Fibroblast of peridontal ligament (primary cell): ENCODE measurements around the gene RRP1.
A peak's percentile ranks its signal among the peaks of the same experiment; 100 is the strongest.
"Not testable (repeated sequence)": the region's sequence is repeated elsewhere in the genome, so short reads cannot be mapped to it uniquely, and the experiment has no call there.

Experiments
- DNase-seq: peaks from one replicate; pipeline ENCODE4 v3.0.0-alpha.2; 2010; ENCODE audit errors: extremely low read depth

The RRP1 gene

GRCh38 chr21:43816611-43817071 is 27.3 kb downstream of the RRP1 start:
- no peak for DNase-seq

GRCh38 chr21:43817157-43818086 is 28.0 kb downstream of the RRP1 start:
- DNase-seq = no peak

GRCh38 chr21:43818685-43819084 is 29.3 kb downstream of the RRP1 start:
- no peak for DNase-seq

- no peak for DNase-seq
Measured at GRCh38 chr21:43819511-43820405, 30.4 kb downstream of the RRP1 start.

- DNase-seq = no peak
Measured at GRCh38 chr21:43820466-43820865, 31.1 kb downstream of the RRP1 start.

GRCh38 chr21:43822166-43822565 is 32.8 kb downstream of the RRP1 start:
- DNase-seq = not testable (repeated sequence)

GRCh38 chr21:43822741-43823140 is 33.4 kb downstream of the RRP1 start:
- DNase-seq = not testable (repeated sequence)

GRCh38 chr21:43824333-43825241 is 35.2 kb downstream of the RRP1 start:
- DNase-seq = peak; percentile 51

GRCh38 chr21:43825242-43825935 is 36.0 kb downstream of the RRP1 start:
- no peak for DNase-seq

- no peak for DNase-seq
Measured at GRCh38 chr21:43825936-43826622, 36.7 kb downstream of the RRP1 start.

GRCh38 chr21:43826623-43826974 is 37.2 kb downstream of the RRP1 start:
- no peak for DNase-seq

- DNase-seq = peak; percentile 60
Measured at GRCh38 chr21:43827015-43827611, 37.7 kb downstream of the RRP1 start.

GRCh38 chr21:43829161-43829560 is 39.8 kb downstream of the RRP1 start:
- DNase-seq = no peak

- no peak for DNase-seq
Measured at GRCh38 chr21:43829575-43830119, 40.3 kb downstream of the RRP1 start.

- no peak for DNase-seq
Measured at GRCh38 chr21:43832158-43832550, 42.8 kb downstream of the RRP1 start.

GRCh38 chr21:43832648-43833047 is 43.3 kb downstream of the RRP1 start:
- DNase-seq = no peak

GRCh38 chr21:43834146-43834905 is 44.9 kb downstream of the RRP1 start:
- DNase-seq = no peak

GRCh38 chr21:43835050-43835449 is 45.7 kb downstream of the RRP1 start:
- DNase-seq = no peak

GRCh38 chr21:43835861-43836260 is 46.5 kb downstream of the RRP1 start:
- DNase-seq = no peak
